ENCODE data around the gene BRD9. TPM values are rescaled to one million over a fixed set of nuclear protein-coding genes. Genes with fewer than 3 reads are reported as not detected.

The BRD9 gene
- total and polyA plus RNA-seq, 2 experiments from 2014 or later, result 17.8 to 20.3 TPM

- H3K4me2 ChIP-seq, result no peak overlapping the region
- TF ChIP-seq EZH2phosphoT487 (IDR thresholded peaks at IDR 0.05; ENCODE audit: low read depth, severe bottlenecking, unreplicated experiment) (no peak), EZH2 (IDR thresholded peaks at IDR 0.05; ENCODE audit: borderline replicate concordance) (no peak), CTCF (IDR thresholded peaks at IDR 0.05; ENCODE audit: poor library complexity) (no peak)
- H2AFZ ChIP-seq, result no peak overlapping the region
- H4K20me1 ChIP-seq (ENCODE audit: insufficient read depth, poor library complexity, severe bottlenecking), result no peaks in the 10 kb centered on the region
- WGBS (ENCODE audit: low lambda C conversion rate, missing lambda C conversion rate), result 94% methylated on average over 35 of the region's 55 CpGs
- no peaks in the 10 kb centered on the region for H3K4me1 ChIP-seq (ENCODE audit: insufficient read depth)
- H3K36me3 ChIP-seq (replicated peaks; ENCODE audit: insufficient read depth, low read depth), result no peaks in the 10 kb centered on the region
- H3K4me3 ChIP-seq, result no peak overlapping the region
- H3K79me2 ChIP-seq, result no peaks in the 10 kb centered on the region
- no peaks in the 10 kb centered on the region for H3K27me3 ChIP-seq
- no peaks in the 10 kb centered on the region for H3K9me2 ChIP-seq (replicated peaks; ENCODE audit: insufficient read depth)
- DNase-seq (ENCODE audit: low spot score), result no peak
- H3K27ac ChIP-seq, result no peak overlapping the region
- no peaks in the 10 kb centered on the region for H3K9me3 ChIP-seq (ENCODE audit: low read depth)
These were observed 39.9 kb downstream of the BRD9 start for GRCh38 chr5:852431-853401.

GRCh38 chr5:852018-852417 lies 40.6 kb downstream of the BRD9 start:
- Histone ChIP-seq H3K36me3 (replicated peaks; ENCODE audit: insufficient read depth, low read depth) (no peaks in the 10 kb centered on the region), H3K4me2 (no peak overlapping the region), H3K9me3 (ENCODE audit: low read depth) (no peaks in the 10 kb centered on the region), H4K20me1 (ENCODE audit: insufficient read depth, poor library complexity, severe bottlenecking) (no peaks in the 10 kb centered on the region), H3K9me2 (replicated peaks; ENCODE audit: insufficient read depth) (no peaks in the 10 kb centered on the region), H3K4me3 (no peak overlapping the region), H3K4me1 (ENCODE audit: insufficient read depth) (no peaks in the 10 kb centered on the region), H3K27me3 (no peaks in the 10 kb centered on the region), H2AFZ (no peak overlapping the region), H3K27ac (no peak overlapping the region), H3K79me2 (no peaks in the 10 kb centered on the region)
- DNase-seq (ENCODE audit: low spot score), result no peak
- TF ChIP-seq CTCF (IDR thresholded peaks at IDR 0.05; ENCODE audit: poor library complexity) (no peak), EZH2 (IDR thresholded peaks at IDR 0.05; ENCODE audit: borderline replicate concordance) (no peak), EZH2phosphoT487 (IDR thresholded peaks at IDR 0.05; ENCODE audit: low read depth, severe bottlenecking, unreplicated experiment) (no peak)
- 79% methylated on average over 5 of the region's 5 CpGs for WGBS (ENCODE audit: low lambda C conversion rate, missing lambda C conversion rate)

- Histone ChIP-seq H3K9me3 (ENCODE audit: low read depth) (no peaks in the 10 kb centered on the region), H3K27me3 (no peaks in the 10 kb centered on the region), H3K27ac (no peak overlapping the region), H3K4me2 (no peak overlapping the region), H4K20me1 (ENCODE audit: insufficient read depth, poor library complexity, severe bottlenecking) (no peaks in the 10 kb centered on the region), H3K4me3 (no peak overlapping the region), H3K9me2 (replicated peaks; ENCODE audit: insufficient read depth) (no peaks in the 10 kb centered on the region), H3K79me2 (no peaks in the 10 kb centered on the region), H3K4me1 (ENCODE audit: insufficient read depth) (no peaks in the 10 kb centered on the region), H2AFZ (no peak overlapping the region), H3K36me3 (replicated peaks; ENCODE audit: insufficient read depth, low read depth) (no peaks in the 10 kb centered on the region)
- WGBS (ENCODE audit: low lambda C conversion rate, missing lambda C conversion rate), result 90% methylated on average over 16 of the region's 16 CpGs
- no peak for TF ChIP-seq CTCF (IDR thresholded peaks at IDR 0.05; ENCODE audit: poor library complexity)
- TF ChIP-seq EZH2 (IDR thresholded peaks at IDR 0.05; ENCODE audit: borderline replicate concordance), result no peak
- TF ChIP-seq EZH2phosphoT487 (IDR thresholded peaks at IDR 0.05; ENCODE audit: low read depth, severe bottlenecking, unreplicated experiment), result no peak
- no peak for DNase-seq (ENCODE audit: low spot score)
These were observed 41.0 kb downstream of the BRD9 start for GRCh38 chr5:851553-851952.
